ENCODE results near the gene ENDOU. TPM values are rescaled to one million over a fixed set of nuclear protein-coding genes. Genes with fewer than 3 reads are reported as not detected.
"Not testable (repeated sequence)": the region's sequence is repeated elsewhere in the genome, so short reads cannot be mapped to it uniquely, and the experiment has no call there.

ENDOU gene
- total RNA-seq, 4 donors from 2014 or later, result 0.42 to 1.9 (median 0.75) TPM

DNA sequence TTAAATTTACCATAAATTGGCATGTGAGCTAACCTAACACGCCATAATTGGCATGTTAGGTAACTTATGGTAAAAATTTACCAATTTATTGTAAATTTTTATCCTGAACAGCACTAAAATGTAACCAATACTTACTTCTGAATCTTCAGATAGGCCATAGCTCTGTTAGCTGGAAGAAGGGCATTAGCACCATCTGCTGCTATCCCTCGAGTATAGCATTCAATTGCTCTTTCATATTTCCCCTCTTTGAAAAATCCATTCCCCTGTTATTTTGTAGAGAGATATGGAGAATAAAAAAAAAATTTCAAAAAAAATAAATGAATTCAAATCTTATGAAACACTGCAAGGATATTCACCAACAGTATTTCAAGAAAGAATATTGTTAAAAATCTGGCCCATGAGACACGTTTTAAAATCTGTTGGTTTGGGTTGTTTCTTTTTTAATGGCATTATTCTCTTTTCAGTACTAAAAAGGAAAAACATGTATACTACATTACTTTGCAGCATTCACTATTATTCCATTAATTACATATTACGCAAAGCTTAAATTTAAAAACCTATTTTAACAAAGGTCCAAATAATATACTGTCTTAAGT is 38.5 kb downstream of the ENDOU start:
- ATAC-seq, result no peak
- 62 to 74% methylated on average over 4 of the region's 4 CpGs for WGBS, 2 donors (ENCODE audit: low coverage in 1 of 2)

DNA sequence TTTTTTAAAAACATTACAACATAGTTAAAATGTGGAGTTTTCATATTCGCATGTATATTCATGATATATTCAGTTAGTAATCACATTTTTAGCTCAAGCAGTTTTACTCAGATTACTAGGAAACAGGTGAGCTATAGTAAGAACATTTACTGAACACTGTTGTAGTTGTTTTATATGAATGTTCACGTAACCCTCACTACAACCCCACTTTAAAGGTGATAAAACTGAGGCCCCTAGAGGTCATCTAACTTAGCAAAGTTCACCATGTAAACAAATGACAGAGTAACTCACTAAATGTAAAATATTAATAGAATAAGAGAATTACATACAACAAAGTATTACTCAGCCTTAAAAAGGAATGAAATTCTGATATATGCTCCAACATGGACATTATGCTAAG is 45.5 kb downstream of the ENDOU start:
- no peaks in the 10 kb centered on the region for H3K4me1 ChIP-seq

More for the DNA sequence above, 38.5 kb downstream of the ENDOU start:
- TF ChIP-seq, protein P1, sequence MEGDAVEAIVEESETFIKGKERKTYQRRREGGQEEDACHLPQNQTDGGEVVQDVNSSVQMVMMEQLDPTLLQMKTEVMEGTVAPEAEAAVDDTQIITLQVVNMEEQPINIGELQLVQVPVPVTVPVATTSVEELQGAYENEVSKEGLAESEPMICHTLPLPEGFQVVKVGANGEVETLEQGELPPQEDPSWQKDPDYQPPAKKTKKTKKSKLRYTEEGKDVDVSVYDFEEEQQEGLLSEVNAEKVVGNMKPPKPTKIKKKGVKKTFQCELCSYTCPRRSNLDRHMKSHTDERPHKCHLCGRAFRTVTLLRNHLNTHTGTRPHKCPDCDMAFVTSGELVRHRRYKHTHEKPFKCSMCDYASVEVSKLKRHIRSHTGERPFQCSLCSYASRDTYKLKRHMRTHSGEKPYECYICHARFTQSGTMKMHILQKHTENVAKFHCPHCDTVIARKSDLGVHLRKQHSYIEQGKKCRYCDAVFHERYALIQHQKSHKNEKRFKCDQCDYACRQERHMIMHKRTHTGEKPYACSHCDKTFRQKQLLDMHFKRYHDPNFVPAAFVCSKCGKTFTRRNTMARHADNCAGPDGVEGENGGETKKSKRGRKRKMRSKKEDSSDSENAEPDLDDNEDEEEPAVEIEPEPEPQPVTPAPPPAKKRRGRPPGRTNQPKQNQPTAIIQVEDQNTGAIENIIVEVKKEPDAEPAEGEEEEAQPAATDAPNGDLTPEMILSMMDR (IDR thresholded peaks at IDR 0.05), result peak; percentile 5 to 50 (median 45)
- TF ChIP-seq POLR2AphosphoS5 (IDR thresholded peaks at IDR 0.05), result no peak
- no peak overlapping the region for H3K4me3 ChIP-seq
- H3K9me3 ChIP-seq, result no peaks in the 10 kb centered on the region
- H3K4me1 ChIP-seq, result no peaks in the 10 kb centered on the region
- H3K36me3 ChIP-seq, result peaks cover 0 to 55% of the 10 kb centered on the region in 2 donors
- no peaks in the 10 kb centered on the region for H3K27me3 ChIP-seq
- no peak overlapping the region for H3K27ac ChIP-seq

DNA sequence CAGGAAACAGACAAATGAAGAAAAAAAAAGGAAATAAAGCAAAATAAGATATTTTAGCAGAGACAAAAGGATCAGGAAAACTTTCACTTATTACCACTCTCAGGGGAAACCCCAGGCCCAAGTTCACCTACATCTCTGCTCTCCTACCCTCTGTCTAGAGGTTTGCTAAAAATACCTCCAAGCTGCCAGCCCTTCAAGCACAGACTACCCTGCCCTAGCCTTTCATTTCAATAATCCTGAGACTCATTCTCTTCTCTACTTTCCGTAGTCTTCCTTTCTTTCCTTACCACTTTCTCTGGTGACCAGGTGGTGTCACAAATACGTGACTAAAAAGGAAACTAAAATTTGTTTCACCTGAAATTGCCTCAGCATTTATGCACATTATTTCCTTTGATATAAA is 53.2 kb downstream of the ENDOU start:
- no peaks in the 10 kb centered on the region for H3K27me3 ChIP-seq
- TF ChIP-seq EP300 (IDR thresholded peaks at IDR 0.05) (no peak), POLR2AphosphoS5 (IDR thresholded peaks at IDR 0.05) (no peak), POLR2A (IDR thresholded peaks at IDR 0.05) (no peak)
- TF ChIP-seq, protein P1 (IDR thresholded peaks at IDR 0.05), result no peak
- ATAC-seq, result no peak
- no peak overlapping the region for H3K4me3 ChIP-seq
- no peak overlapping the region for H3K27ac ChIP-seq
- H3K36me3 ChIP-seq, result peaks cover 0 to 56% of the 10 kb centered on the region in 2 donors
- no peaks in the 10 kb centered on the region for H3K4me1 ChIP-seq
- WGBS, 2 donors (ENCODE audit: low coverage in 1 of 2), result 95 to 100% methylated on average over 2 of the region's 2 CpGs
- no peaks in the 10 kb centered on the region for H3K9me3 ChIP-seq

More for the DNA sequence above, 45.5 kb downstream of the ENDOU start:
- no peak for ATAC-seq
- Histone ChIP-seq H3K9me3 (no peaks in the 10 kb centered on the region), H3K36me3 (peaks cover 0 to 66% of the 10 kb centered on the region in 2 donors), H3K27ac (no peak overlapping the region), H3K4me3 (no peak overlapping the region), H3K27me3 (no peaks in the 10 kb centered on the region)
- WGBS, 2 donors (ENCODE audit: low coverage in 1 of 2), result 96% methylated on average over 2 of the region's 2 CpGs
- TF ChIP-seq, protein P1 (IDR thresholded peaks at IDR 0.05), result no peak
- TF ChIP-seq POLR2AphosphoS5 (IDR thresholded peaks at IDR 0.05) (no peak), EP300 (IDR thresholded peaks at IDR 0.05) (no peak), POLR2A (IDR thresholded peaks at IDR 0.05) (no peak)

DNA sequence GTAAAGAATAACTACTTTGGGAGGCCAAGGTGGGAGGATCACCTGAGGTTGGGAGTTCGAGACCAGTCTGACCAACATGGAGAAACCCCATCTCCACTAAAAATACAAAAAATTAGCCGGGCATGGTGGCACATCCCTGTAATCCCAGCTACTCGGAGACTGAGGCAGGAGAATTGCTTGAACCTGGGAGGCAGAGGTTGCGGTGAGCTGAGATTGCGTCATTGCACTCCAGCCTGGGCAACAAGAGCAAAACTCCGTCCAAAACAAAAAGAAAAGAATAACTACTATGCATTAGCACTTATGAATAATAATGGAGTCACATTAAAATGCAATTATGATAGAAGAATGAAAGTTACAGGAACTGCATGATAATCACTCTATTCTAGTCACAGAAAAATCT is 57.4 kb downstream of the ENDOU start:
- H3K27me3 ChIP-seq, H3K4me1 ChIP-seq, H3K27ac ChIP-seq, ATAC-seq, H3K9me3 ChIP-seq, H3K4me3 ChIP-seq: not testable (repeated sequence)
- WGBS, 2 donors (ENCODE audit: low coverage in 1 of 2), result 97 to 100% methylated on average over 2 to 6 of the region's 6 CpGs
- H3K36me3 ChIP-seq, result peaks cover 8 to 65% of the 10 kb centered on the region in 2 donors

Other genes with a start within 250 kb of the ENDOU start
- gene RPAP3, start 19.5 kb downstream of the ENDOU start, total RNA-seq, result 10 to 100 TPM; 17.0 to 20.0 (median 18.8) TPM
- 10 to 100 TPM; 19.3 to 56.8 (median 25.5) TPM for gene RAPGEF3, start 33.4 kb upstream of the ENDOU start, total RNA-seq
- gene SLC48A1, start 47.7 kb upstream of the ENDOU start, total RNA-seq, result 10 to 100 TPM; 40.7 to 66.8 (median 53.3) TPM
- gene HDAC7, start 94.4 kb upstream of the ENDOU start, total RNA-seq, result 10 to 100 TPM; 55.9 to 96.5 (median 59.4) TPM
- gene VDR, start 179.5 kb upstream of the ENDOU start, total RNA-seq, result 1 to 10 TPM; 1.2 to 5.5 (median 1.6) TPM
- gene TMEM106C, start 238.1 kb upstream of the ENDOU start, total RNA-seq, result 100 to 1,000 TPM in 2 of 4 donors, 10 to 100 TPM in 2; 67.3 to 156 (median 95.1) TPM

Data from gastroesophageal sphincter (tissue), 4 donors.